HEK293 (cell line): ENCODE results near the gene LRFN2.

Experiments used
- CTCF ChIA-PET: fragments of 350-600 bp; formaldehyde crosslinking; extraction: SDS; loops from one replicate; lab custom pipeline; 2021; ENCODE audit warnings: antibody characterized with exemption; lab: Yijun Ruan, JAX
- POLR2A ChIA-PET: fragments of 300-600 bp; formaldehyde crosslinking; extraction: SDS; loops from one replicate; lab custom pipeline; 2020; ENCODE audit warnings: antibody characterized with exemption, inconsistent platforms; lab: Yijun Ruan, JAX
- H3K27ac ChIP-seq: fragments of 200-500 bp; sonication (Bioruptor generic); 2 replicates; pipeline ENCODE4 v1.5.1; 2014; ENCODE audit warnings: low read depth, low read length, control low read depth, inconsistent platforms; ENCODE audit errors: extremely low read depth
- H3K36me3 ChIP-seq, 2 experiments: fragments of 200-500 bp in 1 of 2; sonication (Bioruptor generic) in 1 of 2; 1 replicate in 1 of 2; 2 replicates in 1 of 2; pipeline ENCODE4 v1.5.1; 2014 to 2017; ENCODE audit warnings: inconsistent platforms in 2 of 2, low read length in 2 of 2; ENCODE audit not compliant: control insufficient read depth in 2 of 2, insufficient read depth in 1 of 2
- H3K4me1 ChIP-seq: fragments of 200-500 bp; sonication (Bioruptor generic); 2 replicates; pipeline ENCODE4 v1.5.1; 2014; ENCODE audit warnings: mild to moderate bottlenecking, low read length, inconsistent platforms; ENCODE audit not compliant: control insufficient read depth, insufficient read depth
- H3K4me3 ChIP-seq: 2 replicates; pipeline ENCODE4 v1.5.1; 2011; ENCODE audit warnings: low read depth, mild to moderate bottlenecking, control low read depth, low read length, moderate library complexity
- H3K9me3 ChIP-seq: fragments of 200-500 bp; sonication (Bioruptor generic); 2 replicates; pipeline ENCODE4 v1.5.1; 2014; ENCODE audit warnings: low read depth, low read length, inconsistent platforms; ENCODE audit not compliant: control insufficient read depth, insufficient read depth
- HOXA7 ChIP-seq: sonication (generic); formaldehyde crosslinking; IDR thresholded peaks from 2 replicates; pipeline ENCODE4 v1.8.1; 2022; ENCODE audit warnings: missing genetic modification reagents, borderline replicate concordance
- KLF7 ChIP-seq: fragments of 450-650 bp; formaldehyde crosslinking; IDR thresholded peaks from 2 replicates; pipeline ENCODE4 v1.5.1; 2016; ENCODE audit warnings: missing biosample characterization, missing genetic modification characterization, borderline replicate concordance
- KLF8 ChIP-seq: fragments of 450-650 bp; formaldehyde crosslinking; IDR thresholded peaks from 2 replicates; pipeline ENCODE4 v1.5.1; 2016; ENCODE audit warnings: missing biosample characterization, missing genetic modification characterization
- MEIS1 ChIP-seq: sonication (generic); formaldehyde crosslinking; IDR thresholded peaks from 2 replicates; pipeline ENCODE4 v1.8.1; 2022; ENCODE audit warnings: missing genetic modification reagents, mild to moderate bottlenecking, borderline replicate concordance
- PRDM1 ChIP-seq: fragments of 450-650 bp; formaldehyde crosslinking; IDR thresholded peaks from 2 replicates; pipeline ENCODE4; 2016; ENCODE audit warnings: missing biosample characterization, missing genetic modification characterization
- WT1 ChIP-seq: fragments of 450-650 bp; formaldehyde crosslinking; IDR thresholded peaks from 2 replicates; pipeline ENCODE4 v1.5.1; 2016; ENCODE audit warnings: missing biosample characterization, missing genetic modification characterization
- ZBTB17 ChIP-seq: fragments of 450-650 bp; formaldehyde crosslinking; IDR thresholded peaks from 2 replicates; pipeline ENCODE4 v1.5.1; 2016; ENCODE audit warnings: missing biosample characterization, missing genetic modification characterization
- ZNF19 ChIP-seq: fragments of 450-650 bp; formaldehyde crosslinking; IDR thresholded peaks from 2 replicates; pipeline ENCODE4; 2016; ENCODE audit warnings: missing biosample characterization, missing genetic modification characterization, low read depth
- ZNF311 ChIP-seq: fragments of 450-650 bp; formaldehyde crosslinking; IDR thresholded peaks from 2 replicates; pipeline ENCODE4 v1.5.1; 2017; ENCODE audit warnings: missing biosample characterization, missing genetic modification characterization, borderline replicate concordance
- ZNF404 ChIP-seq: fragments of 450-650 bp; formaldehyde crosslinking; IDR thresholded peaks from 2 replicates; pipeline ENCODE4 v1.5.1; 2017; ENCODE audit warnings: missing biosample characterization, missing genetic modification characterization
- ZNF426 ChIP-seq: fragments of 450-650 bp; formaldehyde crosslinking; IDR thresholded peaks from 2 replicates; pipeline ENCODE4 v1.5.1; 2017; ENCODE audit warnings: missing biosample characterization, missing genetic modification characterization, mild to moderate bottlenecking, inconsistent platforms, moderate library complexity
- ZNF548 ChIP-seq: fragments of 450-650 bp; formaldehyde crosslinking; IDR thresholded peaks from 2 replicates; pipeline ENCODE4 v1.5.1; 2016; ENCODE audit warnings: missing biosample characterization, missing genetic modification characterization
- ZNF623 ChIP-seq: fragments of 450-650 bp; formaldehyde crosslinking; IDR thresholded peaks from 2 replicates; pipeline ENCODE4 v1.5.1; 2016; ENCODE audit warnings: missing biosample characterization, missing genetic modification characterization
- ZNF624 ChIP-seq: fragments of 450-650 bp; formaldehyde crosslinking; IDR thresholded peaks from 2 replicates; pipeline ENCODE4 v1.5.1; 2017; ENCODE audit warnings: missing biosample characterization, missing genetic modification characterization
- ZNF707 ChIP-seq: fragments of 450-650 bp; formaldehyde crosslinking; IDR thresholded peaks from 2 replicates; pipeline ENCODE4 v1.5.1; 2016; ENCODE audit warnings: missing biosample characterization, missing genetic modification characterization
- ZNF747 ChIP-seq: fragments of 450-650 bp; formaldehyde crosslinking; IDR thresholded peaks from 2 replicates; pipeline ENCODE4 v1.5.1; 2016; ENCODE audit warnings: missing biosample characterization, missing genetic modification characterization
- ZNF768 ChIP-seq: fragments of 450-650 bp; formaldehyde crosslinking; IDR thresholded peaks from 2 replicates; pipeline ENCODE4 v1.5.1; 2018; ENCODE audit warnings: missing biosample characterization, mild to moderate bottlenecking, missing genetic modification characterization
- ZNF830 ChIP-seq: fragments of 450-650 bp; IDR thresholded peaks from 2 replicates; pipeline ENCODE4 v1.5.0; 2018; ENCODE audit warnings: missing biosample characterization, missing genetic modification characterization, low read depth, mild to moderate bottlenecking, moderate library complexity
- ZSCAN16 ChIP-seq: fragments of 450-650 bp; formaldehyde crosslinking; IDR thresholded peaks from 2 replicates; pipeline ENCODE4 v1.5.1; 2016; ENCODE audit warnings: missing biosample characterization, missing genetic modification characterization
- TF ChIP-seq, protein P1 (sequence below): fragments of 450-650 bp; formaldehyde crosslinking; optimal IDR thresholded peaks from 2 replicates; pipeline ENCODE3; 2016; ENCODE audit warnings: missing biosample characterization, mild to moderate bottlenecking, missing genetic modification characterization
- TF ChIP-seq, protein P2 (sequence below): fragments of 450-650 bp; formaldehyde crosslinking; IDR thresholded peaks from 2 replicates; pipeline ENCODE4 v1.5.1; 2017; ENCODE audit warnings: missing biosample characterization, missing genetic modification characterization
- TF ChIP-seq, protein P3 (sequence below): fragments of 450-650 bp; formaldehyde crosslinking; IDR thresholded peaks from 2 replicates; pipeline ENCODE4 v1.5.1; 2016; ENCODE audit warnings: missing biosample characterization, missing genetic modification characterization
- TF ChIP-seq, protein P4 (sequence below): fragments of 450-650 bp; formaldehyde crosslinking; IDR thresholded peaks from 2 replicates; pipeline ENCODE4 v1.5.1; 2016; ENCODE audit warnings: missing biosample characterization, missing genetic modification characterization

The LRFN2 gene

DNA sequence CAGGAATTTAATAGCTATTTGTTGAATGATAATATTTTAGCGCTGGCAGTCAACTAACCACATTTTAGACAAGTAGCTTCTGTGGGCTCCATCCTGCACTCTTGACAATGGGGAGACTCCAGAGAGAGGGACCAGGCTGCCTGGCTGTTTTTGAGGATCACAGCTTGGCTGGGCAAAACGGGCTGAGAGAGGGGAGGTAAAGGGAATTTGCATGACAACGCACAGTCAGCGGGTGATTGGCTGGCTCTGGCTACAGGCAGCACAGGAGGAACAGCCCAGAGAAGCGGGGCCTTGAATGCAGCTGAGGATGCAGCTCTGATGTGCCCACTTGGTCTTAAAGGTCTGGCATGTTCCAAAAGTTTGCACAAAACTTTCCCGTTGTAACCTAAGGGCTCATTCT is 41.2 kb downstream of the LRFN2 start:
- TF ChIP-seq, protein P1, sequence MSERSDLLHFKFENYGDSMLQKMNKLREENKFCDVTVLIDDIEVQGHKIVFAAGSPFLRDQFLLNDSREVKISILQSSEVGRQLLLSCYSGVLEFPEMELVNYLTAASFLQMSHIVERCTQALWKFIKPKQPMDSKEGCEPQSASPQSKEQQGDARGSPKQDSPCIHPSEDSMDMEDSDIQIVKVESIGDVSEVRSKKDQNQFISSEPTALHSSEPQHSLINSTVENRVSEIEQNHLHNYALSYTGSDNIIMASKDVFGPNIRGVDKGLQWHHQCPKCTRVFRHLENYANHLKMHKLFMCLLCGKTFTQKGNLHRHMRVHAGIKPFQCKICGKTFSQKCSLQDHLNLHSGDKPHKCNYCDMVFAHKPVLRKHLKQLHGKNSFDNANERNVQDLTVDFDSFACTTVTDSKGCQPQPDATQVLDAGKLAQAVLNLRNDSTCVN (tag by site-specific recombination): no peak
- TF ChIP-seq ZNF404 (no peak), ZNF623 (tag by site-specific recombination) (no peak), ZNF768 (tag by site-specific recombination) (no peak), PRDM1 (tag by site-specific recombination) (no peak), ZNF624 (tag by site-specific recombination) (no peak), ZNF426 (no peak), ZSCAN16 (no peak), ZNF830 (tag by site-specific recombination) (no peak), ZNF747 (tag by site-specific recombination) (no peak), KLF7 (tag by site-specific recombination) (no peak), WT1 (no peak), KLF8 (tag by site-specific recombination) (no peak), HOXA7 (no peak), ZNF548 (tag by site-specific recombination) (no peak), MEIS1 (CRISPR knock-in tag) (no peak)
- TF ChIP-seq, protein P2, sequence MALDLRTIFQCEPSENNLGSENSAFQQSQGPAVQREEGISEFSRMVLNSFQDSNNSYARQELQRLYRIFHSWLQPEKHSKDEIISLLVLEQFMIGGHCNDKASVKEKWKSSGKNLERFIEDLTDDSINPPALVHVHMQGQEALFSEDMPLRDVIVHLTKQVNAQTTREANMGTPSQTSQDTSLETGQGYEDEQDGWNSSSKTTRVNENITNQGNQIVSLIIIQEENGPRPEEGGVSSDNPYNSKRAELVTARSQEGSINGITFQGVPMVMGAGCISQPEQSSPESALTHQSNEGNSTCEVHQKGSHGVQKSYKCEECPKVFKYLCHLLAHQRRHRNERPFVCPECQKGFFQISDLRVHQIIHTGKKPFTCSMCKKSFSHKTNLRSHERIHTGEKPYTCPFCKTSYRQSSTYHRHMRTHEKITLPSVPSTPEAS (tag by site-specific recombination): no peak
- TF ChIP-seq, protein P3, sequence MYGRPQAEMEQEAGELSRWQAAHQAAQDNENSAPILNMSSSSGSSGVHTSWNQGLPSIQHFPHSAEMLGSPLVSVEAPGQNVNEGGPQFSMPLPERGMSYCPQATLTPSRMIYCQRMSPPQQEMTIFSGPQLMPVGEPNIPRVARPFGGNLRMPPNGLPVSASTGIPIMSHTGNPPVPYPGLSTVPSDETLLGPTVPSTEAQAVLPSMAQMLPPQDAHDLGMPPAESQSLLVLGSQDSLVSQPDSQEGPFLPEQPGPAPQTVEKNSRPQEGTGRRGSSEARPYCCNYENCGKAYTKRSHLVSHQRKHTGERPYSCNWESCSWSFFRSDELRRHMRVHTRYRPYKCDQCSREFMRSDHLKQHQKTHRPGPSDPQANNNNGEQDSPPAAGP (tag by site-specific recombination): no peak
- Histone ChIP-seq H3K9me3 (no peaks in the 10 kb centered on the region), H3K4me3 (no peak overlapping the region), H3K27ac (no peak overlapping the region), H3K36me3 (no peaks in the 10 kb centered on the region), H3K4me1 (no peaks in the 10 kb centered on the region)
- ChIA-PET POLR2A (no interaction called here), CTCF (interaction anchor here (0.6 to 1.3 kb wide), 3 partner anchors 10 to 744 kb away, joined by 3 to 7 read pairs (median 4); no protein-coding TSS in a partner anchor)

DNA sequence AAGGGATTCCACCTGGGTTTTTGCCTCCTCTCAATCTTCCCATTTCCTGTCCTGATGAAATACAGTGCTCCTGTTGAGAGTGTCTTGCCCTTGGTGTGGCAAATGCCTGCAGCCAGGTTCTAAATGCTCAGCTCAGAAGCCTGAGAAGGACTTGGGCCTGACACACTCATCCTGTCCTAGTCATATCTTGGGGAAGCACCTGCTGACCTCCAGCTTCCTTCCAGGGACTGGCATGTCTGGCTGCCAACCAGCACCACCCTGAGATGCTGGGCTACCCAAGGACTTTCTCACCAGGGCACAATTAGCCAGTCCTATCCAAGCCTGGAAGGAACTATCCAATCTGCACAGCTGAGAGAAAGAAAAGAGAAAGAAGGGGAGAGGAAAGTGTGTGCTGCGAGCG is 43.4 kb downstream of the LRFN2 start:
- POLR2A ChIA-PET: no interaction called here
- TF ChIP-seq, protein P4, sequence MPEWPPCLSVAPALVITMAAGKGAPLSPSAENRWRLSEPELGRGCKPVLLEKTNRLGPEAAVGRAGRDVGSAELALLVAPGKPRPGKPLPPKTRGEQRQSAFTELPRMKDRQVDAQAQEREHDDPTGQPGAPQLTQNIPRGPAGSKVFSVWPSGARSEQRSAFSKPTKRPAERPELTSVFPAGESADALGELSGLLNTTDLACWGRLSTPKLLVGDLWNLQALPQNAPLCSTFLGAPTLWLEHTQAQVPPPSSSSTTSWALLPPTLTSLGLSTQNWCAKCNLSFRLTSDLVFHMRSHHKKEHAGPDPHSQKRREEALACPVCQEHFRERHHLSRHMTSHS (tag by site-specific recombination): no peak
- TF ChIP-seq ZNF707 (tag by site-specific recombination) (no peak), ZBTB17 (no peak), ZNF311 (tag by site-specific recombination) (no peak), ZNF19 (tag by site-specific recombination) (no peak)
- TF ChIP-seq, all 188 proteins: peak for 0
- no peaks in the 10 kb centered on the region for H3K9me3 ChIP-seq
- CTCF ChIA-PET: interaction anchor here (0.6 to 0.7 kb wide), 2 partner anchors 211 to 332 kb away, joined by 3 to 4 read pairs; no protein-coding TSS in a partner anchor
- H3K36me3 ChIP-seq: no peaks in the 10 kb centered on the region
- H3K4me3 ChIP-seq: no peak overlapping the region
- H3K27ac ChIP-seq: no peak overlapping the region
- H3K4me1 ChIP-seq: no peaks in the 10 kb centered on the region
